GM12878 (cell line): ENCODE data around the gene ANKRD33B. TPM values are rescaled to one million over a fixed set of nuclear protein-coding genes. Genes with fewer than 3 reads are reported as not detected.

Experiments used
- ATAC-seq: fragments of 200-7000 bp; cut with Tn5 transposase; 3 replicates; pipeline ENCODE4 v1.9.1; 2020; ENCODE audit warnings: mild to moderate bottlenecking, moderate library complexity
- BruUV-seq: library from RNA; stranded (reverse); fragments of 400-500 nt; replicated peaks from 2 replicates; lab custom pipeline; 2021; lab: Mats Ljungman, UMichigan
- CTCF ChIA-PET: fragments of 300-600 bp; sonication (Branson Sonifier 250); formaldehyde crosslinking; extraction: SDS; loops from one replicate; lab custom pipeline; 2021; ENCODE audit warnings: inconsistent platforms; lab: Yijun Ruan, JAX
- POLR2A ChIA-PET: fragments of 350-600 bp; formaldehyde crosslinking; extraction: SDS; loops from one replicate; lab custom pipeline; 2021; ENCODE audit warnings: inconsistent platforms; lab: Charles Lee
- RAD21 ChIA-PET: fragments of 300-600 bp; sonication (Branson Sonifier 250); formaldehyde crosslinking; loops from one replicate; lab custom pipeline; 2023; ENCODE audit warnings: antibody characterized with exemption; ENCODE audit not compliant: unreplicated experiment; lab: Charles Lee
- SMC1A ChIA-PET: fragments of 300-600 bp; sonication (Branson Sonifier 250); formaldehyde crosslinking; loops from one replicate; lab custom pipeline; 2023; ENCODE audit not compliant: unreplicated experiment, uncharacterized antibody; lab: Charles Lee
- DNase-seq: peaks from one replicate; pipeline ENCODE4 v3.0.0-alpha.2; 2011; ENCODE audit warnings: low read depth, low spot score
- FAIRE-seq: peaks from 3 replicates; lab custom pipeline; 2011; peaks lifted over from hg19 to GRCh38; lab: Jason Lieb, UNC
- H2AFZ ChIP-seq: 2 replicates; pipeline ENCODE4 v1.6.0; 2011; ENCODE audit warnings: low read depth, low read length, control low read depth; ENCODE audit not compliant: control insufficient read depth
- H3K27ac ChIP-seq: 2 replicates; pipeline ENCODE4 v1.5.1; 2011; ENCODE audit warnings: control low read depth; ENCODE audit not compliant: control insufficient read depth, insufficient read depth
- H3K27me3 ChIP-seq, 2 experiments: replicated peaks in 1 of 2; 2 replicates each; pipeline versions ENCODE4 v1.6.0 to v1.6.1; 2011; ENCODE audit warnings: low read length in 1 of 2; ENCODE audit not compliant: control insufficient read depth in 2 of 2, insufficient read depth in 2 of 2
- H3K36me3 ChIP-seq, 2 experiments: 2 replicates each; pipeline ENCODE4 v1.5.1; 2011; ENCODE audit warnings: low read length in 1 of 2; ENCODE audit not compliant: control insufficient read depth in 2 of 2, insufficient read depth in 2 of 2
- H3K4me1 ChIP-seq: 2 replicates; pipeline ENCODE4 v1.6.1; 2011; ENCODE audit warnings: mild to moderate bottlenecking, low read length, moderate library complexity, mixed read lengths; ENCODE audit not compliant: control insufficient read depth, insufficient read depth
- H3K4me2 ChIP-seq: 2 replicates; pipeline ENCODE4 v1.6.0; 2011; ENCODE audit warnings: control low read depth; ENCODE audit not compliant: control insufficient read depth, insufficient read depth
- H3K4me3 ChIP-seq: fragments of 200-600 bp; sonication (generic); 2 replicates; pipeline ENCODE4 v1.5.1; 2016
- H3K79me2 ChIP-seq: 2 replicates; pipeline ENCODE4 v1.6.0; 2011; ENCODE audit warnings: low read length; ENCODE audit not compliant: control insufficient read depth, insufficient read depth
- H3K9ac ChIP-seq: 2 replicates; pipeline ENCODE4 v1.8.0; 2011; ENCODE audit warnings: low read length, control low read depth, mixed read lengths; ENCODE audit not compliant: control insufficient read depth, insufficient read depth
- H3K9me3 ChIP-seq: replicated peaks from 3 replicates; pipeline ENCODE4 v1.5.1; 2011; ENCODE audit warnings: mild to moderate bottlenecking, low read length; ENCODE audit not compliant: control insufficient read depth, insufficient read depth
- H4K20me1 ChIP-seq: 2 replicates; pipeline ENCODE4 v1.6.0; 2011; ENCODE audit not compliant: control insufficient read depth, insufficient read depth
- IKZF1 ChIP-seq: fragments of 450-650 bp; conservative IDR thresholded peaks from 2 replicates; pipeline ENCODE4 v1.6.1; 2017; ENCODE audit warnings: antibody characterized with exemption, mild to moderate bottlenecking
- RCOR1 ChIP-seq: conservative IDR thresholded peaks from 2 replicates; pipeline ENCODE4 v1.6.1; 2012; ENCODE audit warnings: low read depth, low read length, improper control_type of control experiment
- SPI1 ChIP-seq: IDR thresholded peaks from 2 replicates; pipeline ENCODE4 v1.6.1; 2011; ENCODE audit warnings: low read depth, mild to moderate bottlenecking, low read length, moderate library complexity, borderline replicate concordance; ENCODE audit not compliant: insufficient read depth
- WGBS: methylation state at CpG from one replicate; pipeline ENCODE4 v1.1.6; 2016; ENCODE audit warnings: low lambda C conversion rate; ENCODE audit not compliant: insufficient replicate concordance, insufficient coverage; ENCODE audit errors: missing lambda C conversion rate; 5-methylcytosine and 5-hydroxymethylcytosine counted together
- in situ Hi-C: fragments of 300-500 bp; cut with MboI; formaldehyde crosslinking; loops from 9 replicates; pipeline ENCODE4 v1.14.3; 2018; ENCODE audit warnings: mixed read lengths
- intact Hi-C: fragments of 100-400 bp; cut with micrococcal nuclease; formaldehyde crosslinking; loops from one replicate; pipeline ENCODE4 v1.14.2; 2022; ENCODE audit not compliant: unreplicated experiment
- polyA plus RNA-seq, 11 experiments: library from polyadenylated mRNA; depleted of rRNA in 4 of 11; unstranded in 6 of 11; stranded (reverse) in 5 of 11; fragments of >200 nt; fragmentation: Nextera tagmentation in 4 of 11; fragmentation: Illumina TruSeq in 1 of 11; extraction: Ambion mirVana in 4 of 11; extraction: Trizol in 1 of 11; gene quantifications; 1 replicate in 1 of 11; 2 replicates in 10 of 11; pipeline versions ENCODE4 v1.2.1 to v1.2.3, GENCODE V29; 2011 to 2016; ENCODE audit warnings: inconsistent platforms in 2 of 11, missing spikeins in 2 of 11, low read depth in 1 of 11
- total RNA-seq, 4 experiments: library from RNA; depleted of rRNA in 3 of 4; stranded (reverse); fragments of >200 nt in 3 of 4; fragmentation: Illumina TruSeq in 1 of 4; extraction: Trizol in 1 of 4; gene quantifications; 2 replicates each; pipeline versions ENCODE4 v1.2.1 to v1.2.3, GENCODE V29; 2013 to 2021
- TF ChIP-seq, protein P1 (sequence below): IDR thresholded peaks from 2 replicates; pipeline ENCODE4 v1.6.1; 2012; ENCODE audit warnings: low read depth, low read length, improper control_type of control experiment
- TF ChIP-seq, protein P2 (sequence below): fragments of 450-650 bp; formaldehyde crosslinking; IDR thresholded peaks from 2 replicates; pipeline ENCODE4 v1.5.0; 2022; ENCODE audit warnings: mild to moderate bottlenecking, missing genetic modification characterization

Gene ANKRD33B
- total and polyA plus RNA-seq, 10 of the 15 experiments (the other 5 are each of a cell fraction or from before 2014, with no cell fraction given): 4.9 to 61.6 (median 15.6) TPM

DNA sequence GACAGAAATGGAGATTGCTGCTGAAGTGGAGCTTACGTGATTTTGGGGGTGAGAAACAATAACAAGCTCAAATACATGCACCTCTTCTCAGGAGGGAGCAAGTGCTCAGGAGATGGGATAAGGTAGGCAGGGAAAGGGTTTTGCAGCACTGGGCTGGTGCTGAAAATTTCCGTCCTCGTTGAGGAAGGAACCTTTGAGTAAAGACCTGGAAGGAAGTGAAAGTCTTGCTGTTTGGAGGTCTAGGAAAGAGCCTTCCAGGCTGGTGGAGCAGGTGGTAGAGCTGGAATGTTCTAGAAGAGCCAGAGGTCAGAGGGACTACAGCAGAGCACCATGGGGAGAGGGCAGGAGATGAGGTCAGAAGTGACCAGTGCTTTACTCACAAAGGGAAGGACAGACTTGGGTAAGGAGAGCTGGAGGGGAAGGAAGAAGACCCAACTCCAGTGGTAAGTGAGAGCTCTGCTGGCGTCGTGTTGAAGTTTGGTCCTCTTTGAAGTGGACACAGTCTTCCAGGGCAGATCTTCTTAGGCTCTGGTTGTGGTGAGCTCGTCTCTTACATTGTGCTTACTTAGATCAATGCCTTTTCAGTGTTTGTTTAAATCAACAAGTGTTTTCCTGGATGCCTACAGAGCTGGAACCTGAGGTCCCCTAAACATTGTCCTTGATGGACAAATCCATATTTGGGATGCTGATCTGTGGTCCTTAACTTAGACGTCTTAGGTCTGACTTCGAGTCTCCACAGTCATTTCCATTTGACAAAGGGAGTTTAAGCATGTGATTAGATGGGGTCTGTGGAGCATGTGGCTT is 21.0 kb downstream of the ANKRD33B start:
- H3K9ac ChIP-seq: no peak overlapping the region
- H3K36me3 ChIP-seq: peaks cover 11 to 14% of the 10 kb centered on the region in 2 experiments; a peak in 3 of 4 replicates
- H3K27me3 ChIP-seq: no peaks in the 10 kb centered on the region
- RAD21 ChIA-PET: interaction anchor here (1.0 to 2.7 kb wide), 6 partner anchors 8 to 132 kb away, joined by 3 to 12 read pairs (median 6); no protein-coding TSS in a partner anchor
- POLR2A ChIA-PET: interaction anchor here (0.8 to 1.2 kb wide), 2 partner anchors 8 to 18 kb away, joined by 5 read pairs; no protein-coding TSS in a partner anchor
- WGBS: 53% methylated on average over 8 of the region's 8 CpGs
- CTCF ChIA-PET: interaction anchor here (0.9 to 2.2 kb wide), 5 partner anchors 8 to 45 kb away, joined by 3 to 8 read pairs (median 6); no protein-coding TSS in a partner anchor
- FAIRE-seq: no peak
- H3K4me3 ChIP-seq: no peak overlapping the region
- peak overlapping the region; percentile 1 for H3K27ac ChIP-seq
- SMC1A ChIA-PET: interaction anchor here (0.7 to 2.3 kb wide), 11 partner anchors 8 to 131 kb away, joined by 3 to 11 read pairs (median 4); no protein-coding TSS in a partner anchor
- intact Hi-C loops (no loop called here), in situ Hi-C loops (no loop called here)
- no peak overlapping the region for H2AFZ ChIP-seq
- peaks cover 96% of the 10 kb centered on the region for H3K79me2 ChIP-seq
- peaks cover 86% of the 10 kb centered on the region for H3K4me1 ChIP-seq
- BruUV-seq: TSS peak; percentile 5
- TF ChIP-seq, protein P1, sequence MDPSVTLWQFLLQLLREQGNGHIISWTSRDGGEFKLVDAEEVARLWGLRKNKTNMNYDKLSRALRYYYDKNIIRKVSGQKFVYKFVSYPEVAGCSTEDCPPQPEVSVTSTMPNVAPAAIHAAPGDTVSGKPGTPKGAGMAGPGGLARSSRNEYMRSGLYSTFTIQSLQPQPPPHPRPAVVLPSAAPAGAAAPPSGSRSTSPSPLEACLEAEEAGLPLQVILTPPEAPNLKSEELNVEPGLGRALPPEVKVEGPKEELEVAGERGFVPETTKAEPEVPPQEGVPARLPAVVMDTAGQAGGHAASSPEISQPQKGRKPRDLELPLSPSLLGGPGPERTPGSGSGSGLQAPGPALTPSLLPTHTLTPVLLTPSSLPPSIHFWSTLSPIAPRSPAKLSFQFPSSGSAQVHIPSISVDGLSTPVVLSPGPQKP: no peak
- TF ChIP-seq IKZF1: 0 out of 2 replicates have a peak, but pooled peaks have one; percentile 3
- TF ChIP-seq, protein P2, sequence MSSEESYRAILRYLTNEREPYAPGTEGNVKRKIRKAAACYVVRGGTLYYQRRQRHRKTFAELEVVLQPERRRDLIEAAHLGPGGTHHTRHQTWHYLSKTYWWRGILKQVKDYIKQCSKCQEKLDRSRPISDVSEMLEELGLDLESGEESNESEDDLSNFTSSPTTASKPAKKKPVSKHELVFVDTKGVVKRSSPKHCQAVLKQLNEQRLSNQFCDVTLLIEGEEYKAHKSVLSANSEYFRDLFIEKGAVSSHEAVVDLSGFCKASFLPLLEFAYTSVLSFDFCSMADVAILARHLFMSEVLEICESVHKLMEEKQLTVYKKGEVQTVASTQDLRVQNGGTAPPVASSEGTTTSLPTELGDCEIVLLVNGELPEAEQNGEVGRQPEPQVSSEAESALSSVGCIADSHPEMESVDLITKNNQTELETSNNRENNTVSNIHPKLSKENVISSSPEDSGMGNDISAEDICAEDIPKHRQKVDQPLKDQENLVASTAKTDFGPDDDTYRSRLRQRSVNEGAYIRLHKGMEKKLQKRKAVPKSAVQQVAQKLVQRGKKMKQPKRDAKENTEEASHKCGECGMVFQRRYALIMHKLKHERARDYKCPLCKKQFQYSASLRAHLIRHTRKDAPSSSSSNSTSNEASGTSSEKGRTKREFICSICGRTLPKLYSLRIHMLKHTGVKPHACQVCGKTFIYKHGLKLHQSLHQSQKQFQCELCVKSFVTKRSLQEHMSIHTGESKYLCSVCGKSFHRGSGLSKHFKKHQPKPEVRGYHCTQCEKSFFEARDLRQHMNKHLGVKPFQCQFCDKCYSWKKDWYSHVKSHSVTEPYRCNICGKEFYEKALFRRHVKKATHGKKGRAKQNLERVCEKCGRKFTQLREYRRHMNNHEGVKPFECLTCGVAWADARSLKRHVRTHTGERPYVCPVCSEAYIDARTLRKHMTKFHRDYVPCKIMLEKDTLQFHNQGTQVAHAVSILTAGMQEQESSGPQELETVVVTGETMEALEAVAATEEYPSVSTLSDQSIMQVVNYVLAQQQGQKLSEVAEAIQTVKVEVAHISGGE (CRISPR knock-in tag): no peak
- TF ChIP-seq SPI1: peak; percentile 47; the same call in 1 of the 2 replicates
- TF ChIP-seq RCOR1: no peak
- TF ChIP-seq, all 136 proteins: peak for 2
- no peaks in the 10 kb centered on the region; the same call in 2 of the 3 replicates for H3K9me3 ChIP-seq
- peak overlapping the region; percentile 46 for H3K4me2 ChIP-seq
- DNase-seq (no peak), ATAC-seq (no peak)
- H4K20me1 ChIP-seq: peaks cover 3% of the 10 kb centered on the region; the same call in 1 of the 2 replicates
